RPMI7951 (cell line): ENCODE data around the gene CUL4A. TPM values are rescaled to one million over a fixed set of nuclear protein-coding genes. Genes with fewer than 3 reads are reported as not detected.
A peak's percentile ranks its signal among the peaks of the same experiment; 100 is the strongest.

Experiments used
- DNase-seq: peaks from one replicate; pipeline ENCODE4 v3.0.0-alpha.2; 2012; ENCODE audit warnings: low read depth
- total RNA-seq: library from RNA; depleted of rRNA; stranded (reverse); fragments of >200 nt; shearing (Covaris generic); gene quantifications from 2 replicates; pipeline ENCODE4 v1.2.3, GENCODE V29; 2014

CUL4A gene
- total RNA-seq, 1 experiment from 2014 or later: 69.4 TPM

DNA sequence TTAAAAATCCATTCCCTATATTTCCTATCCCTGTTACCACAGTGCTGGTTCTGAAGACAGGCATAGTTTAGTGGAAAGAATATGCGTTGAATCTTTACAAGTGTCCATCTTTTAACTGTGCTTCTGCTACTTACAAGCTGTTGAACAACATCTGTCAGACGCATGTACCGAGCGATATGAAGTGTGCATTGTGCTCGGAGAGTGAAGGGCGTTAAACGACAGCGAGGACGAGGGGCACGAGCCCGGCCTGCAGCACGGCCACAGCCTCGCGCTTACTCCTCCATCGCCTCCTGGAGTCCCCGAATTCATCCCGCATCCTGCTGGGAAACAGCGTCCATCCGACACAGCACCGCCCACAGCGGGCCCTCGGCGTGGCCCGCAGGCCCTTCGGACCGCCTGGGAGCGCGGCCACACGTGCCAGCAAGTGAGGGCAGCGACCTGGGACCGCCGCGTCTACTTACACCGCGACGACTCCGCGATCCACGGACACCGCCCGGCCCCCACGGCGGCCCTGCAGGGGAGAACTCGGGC lies 1.5 kb upstream of the CUL4A start:
- peak; percentile 47 for DNase-seq

GRCh38 chr13:113208421-113209335 lies 735 bp upstream of the CUL4A start, which contains the start of gene PCID2:
Gene PCID2 (minus strand): TSS chr13:113208669. CDS start chr13:113208634, 35 bp downstream.
- DNase-seq: peak; percentile 79

DNA sequence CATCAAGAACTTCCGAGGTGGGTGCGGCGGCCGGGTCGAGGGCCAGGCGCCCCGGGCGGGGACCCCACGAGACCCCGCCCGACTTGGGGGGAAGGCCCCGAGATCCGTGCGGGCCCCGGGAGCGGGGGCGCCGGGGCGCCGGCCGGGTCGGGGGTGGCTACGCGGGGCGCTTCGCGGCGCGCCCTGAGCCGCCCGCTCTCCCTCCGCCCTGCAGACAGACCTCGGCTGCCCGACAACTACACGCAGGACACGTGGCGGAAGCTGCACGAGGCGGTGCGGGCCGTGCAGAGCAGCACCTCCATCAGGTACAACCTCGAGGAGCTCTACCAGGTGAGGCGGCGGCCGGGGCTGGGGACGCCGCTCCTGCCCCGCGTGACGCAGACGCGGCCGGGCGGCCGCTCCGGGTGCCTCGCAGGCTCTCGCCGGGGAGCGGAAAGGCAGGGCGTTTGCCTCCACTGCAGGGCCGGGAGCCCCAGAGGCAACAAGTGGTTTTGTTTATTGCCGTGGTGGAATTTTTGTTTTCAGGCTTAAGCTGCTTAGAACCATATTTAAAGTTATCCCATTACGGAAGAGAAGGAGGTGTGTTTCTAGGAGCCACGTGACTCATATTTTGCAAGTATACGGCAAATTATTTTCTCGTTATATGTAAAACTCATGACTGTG lies 477 bp downstream of the CUL4A start:
- peak; percentile 54 for DNase-seq

DNA sequence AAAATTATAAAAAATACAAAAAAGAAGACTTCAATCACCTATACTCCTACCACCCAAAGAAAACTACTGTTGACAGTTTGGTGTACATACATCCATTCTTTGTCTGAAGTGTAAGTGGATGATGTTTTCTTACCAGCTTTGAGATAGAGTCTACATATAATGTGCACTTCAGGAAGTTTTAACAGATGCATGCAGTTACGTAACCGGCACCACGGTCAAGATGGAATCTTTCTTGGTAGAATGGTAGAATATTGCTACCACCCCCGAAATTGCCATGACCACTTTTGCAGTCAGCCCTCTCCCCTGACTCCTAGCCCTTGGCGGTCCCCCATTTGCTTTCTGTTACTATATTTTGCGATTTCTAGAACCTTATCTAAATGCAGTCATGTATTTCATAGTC lies 1.4 kb downstream of the CUL4A start:
- DNase-seq: no peak

DNA sequence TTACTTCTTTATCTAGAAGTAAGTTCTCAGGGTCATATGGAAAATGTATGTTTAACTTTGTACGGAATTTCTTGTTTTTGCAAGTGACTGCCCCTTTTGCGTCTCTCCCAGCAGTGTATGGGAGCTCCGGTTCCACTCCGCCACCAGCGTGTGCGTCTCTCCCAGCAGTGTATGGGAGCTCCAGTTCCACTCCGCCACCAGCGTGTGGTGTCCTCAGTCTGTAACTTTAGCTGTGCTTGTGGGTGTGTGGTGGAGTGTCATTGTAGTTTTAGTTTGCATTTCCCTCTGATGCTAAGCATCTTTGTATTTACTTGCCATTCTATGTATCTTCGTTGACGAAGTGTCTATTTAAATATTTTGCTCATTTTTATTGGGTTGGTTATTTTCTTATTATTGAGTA lies 2.4 kb downstream of the CUL4A start:
- no peak for DNase-seq

DNA sequence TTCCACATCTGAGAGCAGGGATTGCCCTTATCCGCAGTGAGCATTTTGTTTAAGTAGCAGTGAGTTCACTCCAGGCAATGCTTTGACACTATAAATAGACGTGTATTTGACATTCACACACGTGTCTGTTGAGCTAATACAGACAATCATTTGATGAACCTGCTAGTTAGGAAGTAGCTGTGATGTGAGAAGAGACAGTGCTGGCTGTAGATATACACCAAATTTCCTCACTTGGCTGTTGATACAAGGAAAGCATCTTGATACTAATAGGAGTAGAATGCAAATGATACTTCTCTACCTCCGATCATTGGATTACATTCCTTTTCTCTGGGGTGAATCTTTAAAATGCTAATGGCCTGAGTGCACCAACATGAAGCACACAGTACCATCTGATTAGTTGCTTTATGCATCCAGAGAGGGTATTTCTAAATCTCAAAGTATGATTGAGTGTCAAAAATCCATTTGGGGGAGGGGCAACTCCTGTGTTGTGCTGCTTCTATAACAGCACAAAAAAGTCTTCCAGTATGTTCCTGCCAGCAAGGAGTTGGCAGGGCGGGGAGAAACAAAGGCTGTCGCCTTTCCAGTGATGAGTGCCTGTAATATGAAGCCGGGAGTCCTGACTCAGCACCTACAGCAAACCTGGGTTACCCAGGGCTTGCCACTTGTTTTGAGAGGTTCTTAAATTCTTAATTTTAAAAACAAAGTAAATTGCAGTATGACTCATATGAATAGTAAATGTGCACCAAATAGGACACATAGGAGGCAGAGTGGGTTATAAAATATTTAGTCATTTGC lies 7.0 kb downstream of the CUL4A start:
- DNase-seq: peak; percentile 52

GRCh38 chr13:113218586-113218985 lies 9.2 kb downstream of the CUL4A start:
- DNase-seq: no peak

DNA sequence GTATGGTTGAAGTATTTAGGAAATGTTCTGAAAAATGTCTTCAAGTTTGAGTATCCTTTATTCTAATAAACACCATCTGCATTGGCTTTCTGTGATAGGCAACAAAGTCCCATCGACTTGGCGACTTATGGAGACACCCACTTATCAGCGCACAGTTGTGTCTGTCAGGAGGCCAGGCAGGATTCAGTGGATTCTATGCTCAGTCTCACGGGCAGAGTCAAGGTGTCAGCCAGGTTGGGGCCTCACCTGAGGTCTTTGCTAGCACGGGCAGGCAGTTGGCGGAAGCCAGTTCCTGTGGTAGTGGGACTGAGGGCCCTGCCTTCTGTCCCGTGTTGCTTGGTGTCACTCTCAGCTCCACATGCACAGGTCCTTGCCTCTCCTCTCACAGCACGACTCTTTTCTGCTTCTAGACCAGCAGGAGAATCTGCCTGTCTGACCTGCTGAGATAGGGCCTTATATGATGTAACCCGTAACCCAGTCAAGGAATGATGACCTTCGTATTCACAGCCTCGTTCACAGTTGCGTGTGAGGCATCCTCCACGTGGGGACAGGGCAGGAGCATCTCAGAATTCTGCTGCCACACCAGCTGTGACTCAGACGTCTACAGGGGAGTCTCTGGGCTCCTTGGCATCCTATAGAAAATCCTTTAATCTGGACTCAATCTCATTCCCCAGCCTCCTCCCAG lies 10.0 kb downstream of the CUL4A start:
- no peak for DNase-seq

DNA sequence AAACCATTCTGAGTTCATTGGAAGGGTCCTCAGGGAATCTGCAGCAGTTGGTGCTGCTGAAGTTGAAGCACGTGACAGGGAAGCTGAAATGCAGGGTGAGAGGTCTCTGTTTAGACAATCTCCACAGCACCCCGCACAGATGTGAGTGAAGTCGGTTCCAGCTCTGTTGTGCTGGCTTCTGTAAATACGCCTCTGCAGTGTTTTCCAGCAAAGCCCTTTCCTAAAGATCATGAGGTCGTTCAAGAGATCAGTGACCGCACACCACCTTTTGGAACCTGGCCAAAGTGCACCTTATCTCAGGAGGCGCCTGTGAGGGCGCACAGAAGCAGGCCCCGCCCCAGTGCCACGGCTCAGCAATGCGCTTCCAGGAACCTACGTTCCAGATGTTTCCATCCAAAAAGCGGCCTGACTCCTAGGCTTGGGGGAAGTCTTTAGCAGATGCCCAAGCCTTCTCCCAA lies 10.8 kb downstream of the CUL4A start:
- DNase-seq: no peak

DNA sequence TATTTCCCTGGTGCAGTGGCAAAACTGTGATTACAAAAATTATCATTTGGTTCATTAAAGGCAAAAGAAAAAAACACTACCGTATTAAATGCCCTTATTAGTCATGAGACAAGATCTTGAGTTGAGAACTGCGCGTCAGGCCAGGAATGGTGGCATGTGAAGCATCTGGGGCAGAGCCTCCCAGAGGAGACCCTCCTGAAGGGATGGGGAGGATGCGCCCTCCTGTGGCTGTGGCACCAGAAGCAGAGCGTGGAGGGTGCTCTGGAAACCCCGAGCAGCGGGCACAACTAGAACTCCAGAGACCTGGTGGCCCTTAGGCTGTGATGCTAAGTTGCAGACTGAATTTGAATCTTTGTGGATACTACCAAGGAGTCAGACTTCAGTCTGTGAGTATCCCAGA lies 11.5 kb downstream of the CUL4A start:
- DNase-seq: no peak

DNA sequence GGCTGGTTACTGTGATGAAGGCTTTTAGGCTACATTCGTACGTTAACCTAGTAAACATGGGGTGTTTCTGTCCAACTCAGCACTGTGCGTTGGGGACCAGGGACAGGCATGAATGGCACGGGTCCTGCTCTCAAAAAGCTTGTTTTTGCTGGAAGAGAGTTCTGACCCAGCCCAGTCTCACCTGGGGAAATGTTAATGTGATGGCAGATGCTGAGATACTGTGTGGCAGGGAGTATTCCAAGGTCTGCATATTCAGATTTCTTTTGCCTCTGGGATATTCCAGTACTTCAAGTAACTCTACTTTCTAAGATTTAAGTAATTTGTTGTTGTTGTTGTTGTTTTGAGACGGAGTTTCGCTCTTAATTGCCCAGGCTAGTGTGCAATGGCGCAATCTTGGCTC lies 13.7 kb downstream of the CUL4A start:
- no peak for DNase-seq

DNA sequence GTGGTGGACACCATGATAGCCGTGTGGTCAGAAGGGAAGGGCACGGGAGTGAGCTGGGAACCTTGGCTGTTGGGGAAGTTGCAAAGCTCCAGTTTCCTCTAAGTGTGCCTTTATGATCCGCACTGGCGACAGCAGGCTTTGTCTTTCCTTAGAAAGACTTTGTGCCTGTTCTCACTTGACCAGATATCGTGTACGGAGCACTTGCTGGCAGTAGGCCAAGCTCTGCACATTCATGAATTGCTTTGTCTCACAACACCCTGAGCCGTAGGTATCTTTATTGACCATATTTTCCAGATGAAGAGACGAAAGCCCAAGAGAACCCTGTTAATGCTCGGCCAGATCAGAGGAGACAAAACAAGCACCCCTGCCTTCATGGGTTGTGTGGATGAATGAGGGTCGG lies 15.1 kb downstream of the CUL4A start:
- DNase-seq: no peak

DNA sequence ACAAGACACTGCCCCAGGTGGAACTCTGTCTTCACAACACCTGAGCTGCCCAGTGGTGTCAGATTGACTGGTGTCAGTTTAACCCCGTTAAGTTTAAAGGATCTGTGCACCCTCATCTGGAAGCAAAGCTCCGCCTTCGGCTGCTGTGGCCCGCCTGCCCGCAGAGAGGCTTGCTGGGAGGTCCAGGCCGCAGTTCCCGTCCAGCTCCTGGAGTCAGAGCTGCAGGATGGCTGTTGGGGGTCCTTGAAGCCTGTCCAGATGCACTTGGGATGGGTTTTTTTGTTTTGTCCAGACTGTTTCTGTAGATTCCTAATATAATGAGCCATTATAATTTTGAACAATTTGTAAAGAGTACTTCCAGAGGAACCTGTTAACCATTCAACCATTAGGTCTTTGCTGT lies 16.1 kb downstream of the CUL4A start:
- DNase-seq: no peak

GRCh38 chr13:113226873-113227450 lies 17.5 kb downstream of the CUL4A start:
- no peak for DNase-seq

GRCh38 chr13:113229161-113229560 lies 19.7 kb downstream of the CUL4A start:
- DNase-seq: no peak

GRCh38 chr13:113229791-113230190 lies 20.4 kb downstream of the CUL4A start:
- DNase-seq: no peak

DNA sequence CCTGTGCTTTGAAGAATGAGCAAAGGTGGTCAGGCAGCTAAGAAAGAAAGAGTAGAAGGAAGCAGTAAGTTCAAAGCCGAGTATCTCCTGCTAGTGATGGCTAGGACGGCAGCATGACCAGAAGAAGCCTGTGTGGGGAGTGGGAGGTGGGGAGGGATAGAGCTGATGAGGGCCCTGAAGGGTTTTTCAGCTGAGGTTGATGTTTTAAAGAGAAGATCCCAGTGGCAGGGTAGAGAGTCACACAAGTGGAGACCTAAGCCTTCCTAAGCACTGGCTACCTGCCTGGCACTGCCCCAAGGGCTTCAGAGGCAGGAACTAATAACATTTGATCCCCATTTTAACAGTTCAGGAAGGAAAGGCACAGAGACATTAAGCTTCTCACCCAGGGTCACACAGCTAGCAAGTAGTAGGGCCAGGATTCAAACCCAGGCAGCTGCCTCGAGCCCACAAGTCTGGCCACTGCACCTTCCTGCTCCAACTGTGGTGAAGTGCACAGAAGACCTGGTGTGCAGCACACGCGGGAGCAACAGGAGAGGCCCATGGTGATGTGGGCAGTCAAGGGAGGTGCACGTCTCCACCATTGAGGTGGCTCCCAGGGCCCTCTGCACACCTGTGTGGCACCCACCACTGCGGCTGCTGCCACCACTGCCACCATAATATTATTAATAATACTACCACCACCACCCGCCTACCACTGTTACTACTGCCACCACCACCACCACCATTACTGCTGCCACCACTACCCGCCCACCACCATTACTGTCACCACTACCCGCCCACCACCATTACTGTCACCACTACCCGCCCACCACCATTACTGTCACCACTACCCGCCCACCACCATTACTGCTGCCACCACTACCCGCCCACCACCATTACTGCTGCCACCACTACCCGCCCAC lies 22.1 kb downstream of the CUL4A start:
- DNase-seq: no peak

DNA sequence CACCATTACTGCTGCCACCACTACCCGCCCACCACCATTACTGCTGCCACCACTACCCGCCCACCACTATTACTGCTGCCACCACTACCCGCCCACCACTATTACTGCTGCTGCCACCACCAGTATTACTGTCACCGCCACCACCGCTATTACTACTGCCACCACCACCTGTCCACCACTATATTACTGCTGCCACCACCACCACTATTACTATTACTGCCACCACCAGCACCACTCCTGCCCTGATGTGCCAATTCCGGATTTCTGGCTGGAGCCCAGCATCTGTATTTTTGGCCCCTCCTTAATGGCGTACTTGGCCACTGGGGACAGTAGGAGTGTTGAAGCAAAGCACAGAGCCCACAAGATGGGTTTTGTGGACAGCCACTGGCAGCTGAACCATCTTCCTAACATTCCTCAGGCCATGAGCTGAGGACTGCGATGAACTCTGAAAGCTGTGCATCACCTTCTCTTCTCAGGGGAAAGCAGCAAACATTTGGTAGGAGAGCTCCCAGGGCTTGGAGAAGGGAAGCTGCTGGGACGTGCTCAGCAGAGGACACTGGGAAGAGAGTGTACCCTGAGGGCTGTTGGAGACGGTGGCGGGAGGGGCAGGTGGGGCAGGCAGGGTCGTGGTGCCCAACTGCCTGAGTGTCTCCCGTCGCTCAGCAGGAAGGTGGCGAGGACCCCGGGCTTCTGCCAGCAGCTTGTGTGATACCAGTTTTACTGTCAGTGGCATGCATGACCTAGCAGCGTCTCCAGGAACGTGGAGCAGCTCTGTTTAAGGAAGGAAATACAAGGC lies 23.0 kb downstream of the CUL4A start:
- DNase-seq: no peak

DNA sequence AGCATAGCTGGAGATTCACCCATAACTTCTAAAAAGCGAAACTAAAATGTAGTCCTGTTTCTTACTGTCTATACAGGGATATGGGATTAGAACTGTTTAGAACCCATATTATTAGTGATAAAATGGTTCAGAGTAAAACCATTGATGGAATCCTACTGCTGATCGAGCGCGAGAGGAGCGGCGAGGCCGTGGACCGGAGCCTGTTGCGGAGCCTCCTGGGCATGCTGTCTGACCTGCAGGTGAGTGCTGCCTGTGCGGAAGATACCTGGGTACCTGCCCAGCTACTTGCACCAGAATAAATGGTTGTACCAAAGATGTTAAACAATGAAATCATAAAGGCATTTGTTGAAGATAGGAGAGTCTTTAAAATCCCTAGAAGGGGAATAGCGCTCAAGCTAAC lies 23.7 kb downstream of the CUL4A start:
- DNase-seq: no peak
